ENCODE measurements around the gene RPAP2.
"Not testable (repeated sequence)": the region's sequence is repeated elsewhere in the genome, so short reads cannot be mapped to it uniquely, and the experiment has no call there.

The RPAP2 gene

DNA sequence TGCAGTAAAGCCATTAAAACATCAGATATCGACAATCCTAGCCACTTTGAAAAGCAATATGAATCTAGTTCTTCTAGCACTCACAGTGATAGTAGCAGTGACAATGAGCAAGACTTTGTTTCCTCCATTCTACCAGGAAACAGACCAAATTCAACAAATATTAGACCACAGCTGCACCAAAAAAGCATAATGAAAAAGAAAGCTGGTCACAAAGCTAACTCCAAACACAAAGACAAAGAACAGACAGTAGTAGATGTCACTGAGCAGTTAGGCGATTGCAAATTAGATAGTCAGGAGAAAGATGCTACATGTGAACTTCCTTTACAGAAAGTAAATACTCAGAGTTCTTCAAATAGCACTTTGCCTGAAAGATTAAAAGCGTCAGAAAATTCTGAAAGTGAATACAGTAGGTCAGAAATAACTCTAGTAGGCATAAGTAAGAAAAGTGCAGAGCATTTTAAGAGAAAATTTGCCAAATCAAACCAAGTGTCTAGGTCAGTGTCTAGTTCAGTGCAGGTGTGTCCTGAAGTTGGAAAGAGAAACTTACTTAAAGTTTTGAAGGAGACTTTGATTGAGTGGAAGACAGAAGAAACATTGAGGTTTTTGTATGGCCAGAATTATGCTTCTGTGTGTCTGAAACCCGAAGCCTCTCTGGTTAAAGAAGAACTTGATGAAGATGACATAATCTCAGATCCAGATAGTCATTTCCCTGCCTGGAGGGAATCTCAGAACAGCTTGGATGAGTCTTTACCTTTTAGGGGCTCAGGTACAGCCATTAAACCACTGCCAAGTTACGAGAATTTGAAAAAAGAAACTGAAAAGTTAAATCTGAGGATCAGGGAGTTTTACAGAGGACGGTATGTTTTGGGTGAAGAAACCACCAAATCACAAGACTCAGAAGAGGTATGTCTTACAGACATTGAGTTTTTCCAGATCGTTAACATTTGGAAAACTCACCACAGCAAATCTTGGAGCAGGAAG lies 24.9 kb downstream of the RPAP2 start:
- DNase-seq (ENCODE audit: low read depth, low spot score), result no peak

DNA sequence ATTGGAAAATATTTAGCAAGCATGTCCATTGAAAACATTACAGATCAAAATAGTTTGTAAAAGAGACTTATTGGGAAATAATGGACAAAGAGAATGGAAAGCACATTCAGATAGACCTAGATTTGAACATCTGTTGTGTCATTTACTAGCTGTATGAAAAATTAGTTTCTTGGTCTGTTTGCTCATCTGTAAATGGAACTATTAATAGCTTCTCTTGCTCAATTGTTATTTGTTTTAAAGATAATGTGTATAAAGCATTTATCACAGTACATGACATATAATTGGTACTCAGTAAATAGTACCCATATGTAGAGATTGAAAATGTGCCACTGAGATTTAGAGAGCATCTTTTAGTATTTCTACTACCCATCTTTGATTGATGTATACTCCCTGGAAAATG lies 25.9 kb downstream of the RPAP2 start:
- no peak for DNase-seq (ENCODE audit: low read depth, low spot score)

DNA sequence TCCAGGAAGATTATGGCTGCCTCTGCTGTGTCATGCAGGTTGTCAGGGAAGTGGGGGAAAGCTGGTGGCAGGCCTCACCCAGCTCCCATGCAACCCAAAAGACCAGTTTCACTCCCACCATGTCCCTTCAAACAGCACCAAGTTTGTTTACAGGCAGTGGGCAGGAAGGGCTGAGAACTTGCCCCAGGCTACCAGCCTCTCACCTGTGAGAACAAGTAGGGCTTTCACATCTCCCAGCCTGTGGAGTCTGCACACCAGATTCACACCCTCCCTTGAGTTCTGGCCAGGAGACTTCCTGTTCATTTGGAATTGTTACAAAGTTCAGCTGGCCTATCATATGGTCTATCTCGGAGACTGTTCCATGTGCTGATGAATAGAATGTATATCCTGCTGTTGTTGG lies 27.8 kb downstream of the RPAP2 start:
- peak; percentile 55 for DNase-seq (ENCODE audit: low read depth, low spot score)

DNA sequence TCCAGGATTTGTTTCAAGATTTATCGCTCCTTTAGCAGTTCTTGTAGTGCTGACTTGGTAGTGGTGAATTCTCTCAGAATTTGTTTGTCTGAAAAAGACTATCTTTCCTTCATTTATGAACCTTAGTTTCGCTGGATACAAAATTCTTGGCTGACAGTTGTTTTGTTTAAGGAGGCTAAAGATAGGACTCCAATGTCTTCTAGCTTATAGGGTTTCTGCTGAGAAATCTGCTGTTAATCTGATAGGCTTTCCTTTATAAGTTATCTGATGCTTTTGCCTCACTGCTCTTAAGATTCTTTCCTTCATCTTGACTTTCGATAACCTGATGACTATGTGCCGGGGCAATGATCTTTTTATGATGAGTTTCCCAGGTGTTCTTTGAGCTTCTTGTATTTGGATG lies 28.9 kb downstream of the RPAP2 start:
- DNase-seq (ENCODE audit: low read depth, low spot score), result no peak

DNA sequence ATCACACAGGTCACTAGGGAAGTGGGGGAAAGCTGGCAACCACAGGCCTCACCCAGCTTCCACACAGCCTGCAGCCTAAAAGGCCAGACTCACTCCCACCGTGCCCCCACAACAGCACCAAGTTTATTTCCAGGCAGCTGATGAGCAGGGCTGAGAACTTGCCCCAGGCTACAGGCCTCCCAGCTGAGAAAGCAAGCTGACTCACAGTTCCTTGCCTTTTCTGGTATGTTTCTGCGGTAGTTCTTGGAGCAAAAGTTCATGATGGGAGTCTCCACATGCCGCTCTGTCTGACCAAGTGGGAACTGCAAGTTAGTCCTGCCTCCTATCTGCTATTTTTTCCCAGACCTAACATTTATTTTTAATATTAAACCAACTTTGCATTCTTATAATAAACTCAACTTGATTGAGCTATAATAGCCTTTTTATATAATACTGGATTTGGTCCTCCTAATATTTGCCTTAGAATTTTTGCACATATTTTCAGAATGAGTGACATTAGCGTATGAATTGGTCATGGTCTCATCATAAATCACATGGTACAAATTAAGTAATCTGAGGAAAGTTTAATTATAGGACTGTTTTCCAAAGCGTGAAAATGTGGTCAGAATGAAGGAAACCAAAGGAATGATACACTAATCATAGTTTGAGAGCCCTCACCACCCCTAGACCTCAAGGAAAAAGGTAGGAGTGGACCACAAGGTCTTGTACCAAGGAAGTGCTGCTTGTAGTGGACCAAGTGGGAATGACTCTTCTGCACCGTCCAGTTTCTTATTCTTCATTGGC lies 30.7 kb downstream of the RPAP2 start:
- peak; percentile 86 for DNase-seq (ENCODE audit: low read depth, low spot score)

DNA sequence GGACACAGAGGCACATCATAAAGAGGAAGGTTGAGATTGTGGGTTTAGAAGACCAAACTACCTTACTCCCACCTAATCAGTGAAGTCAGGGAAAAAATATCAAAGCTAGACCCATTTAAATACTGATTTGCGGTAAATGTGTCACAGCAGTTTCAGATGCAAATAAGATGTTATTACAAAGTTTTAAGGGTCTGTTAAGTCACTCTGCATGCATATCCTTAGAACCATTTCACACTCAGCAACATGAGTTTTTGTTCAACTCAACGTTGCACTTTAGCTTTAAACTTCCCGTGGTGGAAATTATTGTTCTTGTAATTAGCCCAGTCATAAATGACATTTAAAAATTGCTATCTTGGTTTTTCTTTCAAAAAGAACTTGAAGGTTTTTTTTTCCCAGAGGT lies 34.8 kb downstream of the RPAP2 start:
- DNase-seq (ENCODE audit: low read depth, low spot score), result no peak

DNA sequence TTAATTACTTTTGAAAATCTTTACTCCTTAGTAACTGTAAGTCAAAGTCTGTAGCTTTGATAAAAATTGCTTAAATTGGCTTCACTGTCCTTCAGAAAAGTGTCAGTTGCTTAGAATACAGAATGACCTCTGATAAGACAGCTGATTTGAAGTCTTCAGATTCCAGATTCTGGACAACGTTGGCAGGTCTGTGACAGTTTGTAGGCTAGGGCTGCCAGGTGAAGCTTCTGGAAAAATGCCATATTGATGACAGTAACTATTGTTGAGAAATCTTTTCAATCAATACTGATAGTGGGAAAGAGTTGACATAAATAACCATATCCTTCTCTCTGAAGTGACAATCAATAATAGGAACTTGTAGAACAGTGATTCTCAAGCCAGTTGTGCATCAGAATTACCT lies 41.3 kb downstream of the RPAP2 start:
- no peak for DNase-seq (ENCODE audit: low read depth, low spot score)

DNA sequence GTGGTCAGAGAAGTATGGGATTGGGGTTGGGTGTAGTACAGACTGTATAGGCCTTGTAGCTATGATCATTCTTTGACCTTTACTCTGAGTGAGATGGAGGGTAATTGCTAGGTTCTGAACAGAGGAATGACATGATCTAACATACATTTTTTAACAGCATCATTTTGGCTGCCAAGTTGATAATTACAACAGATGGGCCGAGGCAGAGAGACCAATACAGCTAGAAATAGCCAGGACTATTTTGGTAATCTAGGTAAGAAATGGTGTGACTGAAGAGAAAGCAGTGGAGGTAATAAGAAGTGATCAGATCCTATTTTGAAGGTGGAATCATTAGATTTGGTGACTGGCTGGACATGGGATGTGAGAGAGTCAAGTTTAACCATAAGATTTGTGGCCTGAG lies 43.5 kb downstream of the RPAP2 start:
- DNase-seq (ENCODE audit: low read depth, low spot score), result no peak

DNA sequence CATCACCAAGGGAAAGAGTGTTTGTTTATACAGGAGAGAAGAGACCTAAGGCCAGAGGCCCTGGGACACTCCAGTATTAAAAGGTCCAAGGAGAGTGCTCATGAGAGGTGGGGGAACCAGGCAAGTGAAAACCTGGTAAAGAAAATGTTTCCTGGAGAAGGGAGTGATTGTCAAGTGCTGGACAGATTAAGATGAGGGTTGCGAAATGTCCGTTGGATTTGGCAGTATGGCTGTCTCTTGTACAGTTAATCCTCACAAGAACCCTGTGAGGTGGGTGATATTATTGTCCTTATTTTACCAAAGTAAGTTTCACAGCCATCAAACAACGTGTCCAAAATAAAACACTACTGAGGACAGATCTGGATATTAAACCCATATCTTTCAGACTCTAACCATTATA lies 44.2 kb downstream of the RPAP2 start:
- DNase-seq (ENCODE audit: low read depth, low spot score), result no peak

DNA sequence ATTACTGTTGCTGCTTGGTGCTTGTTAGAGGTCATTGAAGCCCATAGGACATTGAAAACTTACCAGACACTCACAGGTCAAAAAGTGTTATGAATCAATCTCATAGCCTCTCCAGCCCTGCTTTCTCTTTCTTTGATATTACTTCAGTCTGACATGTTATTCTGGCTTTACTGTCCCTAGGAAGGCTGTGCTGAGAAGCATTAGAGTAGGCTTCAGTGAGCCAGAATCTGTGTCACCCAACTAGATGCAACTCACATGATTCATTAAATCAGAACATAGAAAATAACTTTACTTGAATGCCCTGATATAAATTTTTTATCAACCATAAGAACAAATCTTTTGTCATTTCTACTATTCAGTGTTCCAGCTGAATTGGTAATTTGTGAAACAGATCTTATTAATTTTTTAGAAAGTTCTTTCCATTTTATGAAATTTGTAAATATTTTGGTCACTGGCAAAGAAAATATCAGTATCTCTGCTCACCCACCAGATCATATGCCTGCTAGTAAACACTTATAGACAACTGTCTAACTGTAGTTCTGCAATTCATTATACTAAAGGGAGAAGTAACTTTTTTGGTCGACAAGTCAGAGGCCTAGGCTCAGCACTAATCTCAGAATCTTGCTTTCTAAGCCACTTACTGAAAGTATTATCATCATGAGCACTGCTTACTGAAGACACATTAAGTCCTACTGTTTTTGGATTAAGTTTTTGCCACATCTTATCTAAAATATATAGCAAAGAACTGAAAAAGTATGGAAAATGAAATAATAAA lies 48.2 kb downstream of the RPAP2 start:
- DNase-seq (ENCODE audit: low read depth, low spot score), result no peak

DNA sequence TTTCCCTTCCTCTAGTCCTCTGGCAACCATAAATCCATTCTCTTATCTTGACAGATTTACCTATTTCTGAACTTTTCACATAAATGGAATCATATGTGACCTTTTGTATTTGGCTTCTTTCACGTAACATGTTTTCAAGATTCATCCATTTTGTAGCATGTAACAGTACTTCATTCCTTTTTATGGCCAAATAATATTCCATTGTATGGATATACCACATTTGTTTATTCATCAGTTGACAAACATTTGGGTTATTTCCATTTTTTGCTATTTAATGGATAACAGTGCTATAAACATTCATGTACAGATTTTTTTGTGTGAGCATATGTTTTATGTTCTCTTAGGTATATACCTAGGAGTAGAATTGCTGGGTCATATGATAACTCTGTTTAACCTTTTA lies 54.0 kb downstream of the RPAP2 start:
- no peak for DNase-seq (ENCODE audit: low read depth, low spot score)

DNA sequence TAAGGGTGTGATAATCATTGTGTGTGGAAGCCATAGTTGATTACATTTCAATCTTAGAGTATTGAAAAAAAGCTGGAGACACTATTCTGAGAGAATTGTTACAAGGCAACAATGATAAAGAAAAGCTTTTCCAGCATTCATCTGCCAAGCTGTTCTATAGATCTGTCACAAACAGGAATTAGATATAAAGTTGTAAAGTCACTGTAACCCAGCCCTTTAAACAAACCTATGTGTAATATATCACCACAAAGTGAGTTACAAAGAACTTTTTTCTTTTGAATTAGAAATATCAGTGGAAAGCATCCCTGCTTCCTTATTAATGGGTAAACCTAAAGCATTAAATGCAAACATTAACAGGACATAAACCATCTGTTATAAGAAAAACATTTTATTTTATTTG lies 55.4 kb downstream of the RPAP2 start:
- DNase-seq (ENCODE audit: low read depth, low spot score), result no peak

DNA sequence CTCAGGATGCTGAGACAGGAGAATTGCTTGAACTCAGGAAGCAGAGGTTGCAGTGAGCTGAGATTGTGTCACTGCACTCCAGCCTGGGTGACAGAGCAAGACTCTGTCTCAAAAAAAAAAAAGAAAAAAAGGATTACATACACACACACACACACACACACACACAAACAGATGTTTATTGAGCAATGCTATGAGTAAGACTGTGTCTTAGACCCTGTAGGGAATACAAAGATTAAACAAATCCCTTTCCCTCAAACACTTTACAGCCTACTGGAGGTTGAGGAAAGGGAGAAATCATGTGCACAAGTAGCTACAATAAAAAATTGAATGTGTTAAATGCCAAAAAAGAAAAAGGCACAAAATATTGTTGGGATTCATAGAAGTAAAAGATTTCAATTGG lies 58.1 kb downstream of the RPAP2 start:
- no peak for DNase-seq (ENCODE audit: low read depth, low spot score)

DNA sequence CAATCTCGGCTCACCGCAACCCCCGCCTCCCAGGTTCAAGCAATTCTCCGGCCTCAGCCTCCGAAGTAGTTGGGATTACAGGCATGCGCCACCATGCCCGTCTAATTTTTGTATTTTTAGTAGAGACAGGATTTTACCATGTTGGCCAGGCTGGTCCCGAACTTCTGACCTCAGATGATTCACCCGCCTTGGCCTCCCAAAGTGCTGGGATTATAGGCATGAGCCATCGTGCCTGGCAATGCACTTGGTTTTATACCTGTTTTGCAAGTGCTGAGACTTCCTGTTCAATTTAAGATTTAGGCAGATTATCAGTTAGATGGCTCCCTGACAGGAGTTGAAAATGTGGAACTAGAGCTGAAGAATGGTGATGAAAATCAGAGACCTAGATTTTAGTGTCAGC lies 60.5 kb downstream of the RPAP2 start:
- DNase-seq (ENCODE audit: low read depth, low spot score), result not testable (repeated sequence)

DNA sequence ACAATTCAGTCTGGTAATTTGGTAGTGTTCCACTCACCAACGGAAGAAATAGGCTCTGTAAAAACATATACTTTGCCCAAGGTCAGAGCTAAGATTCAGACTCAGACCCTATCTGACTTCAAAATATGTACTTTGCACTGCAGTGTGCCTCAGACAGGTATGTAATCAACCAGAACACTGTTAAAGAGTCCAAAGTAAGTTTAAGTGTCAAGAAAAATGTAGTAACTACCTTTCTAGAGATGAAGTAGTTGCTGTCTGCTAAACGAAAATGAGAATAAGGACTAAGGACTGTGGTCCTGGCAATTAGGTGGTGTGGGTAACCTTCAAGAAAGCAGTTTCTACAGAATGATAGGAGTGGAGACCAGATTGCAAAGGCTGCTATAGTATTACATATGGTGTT lies 61.1 kb downstream of the RPAP2 start:
- DNase-seq (ENCODE audit: low read depth, low spot score), result no peak

DNA sequence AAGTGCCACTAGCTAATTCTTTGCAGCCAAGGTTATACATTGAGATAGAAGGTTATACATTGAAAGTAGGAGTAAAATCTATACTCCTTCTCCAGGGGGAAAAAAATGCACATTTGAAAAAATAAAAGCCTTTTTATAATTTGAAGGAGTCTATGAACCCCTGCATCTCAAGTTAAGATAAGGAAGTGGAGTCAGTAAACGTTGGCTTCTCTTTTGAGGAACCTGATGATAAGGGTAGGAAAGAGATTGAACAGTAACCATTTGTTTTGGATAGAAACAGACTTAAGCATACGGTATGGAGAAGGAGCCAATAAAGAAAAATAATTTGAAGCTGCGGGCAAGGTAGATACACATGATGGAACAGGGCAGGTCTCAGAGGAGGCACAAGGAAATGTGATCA lies 64.1 kb downstream of the RPAP2 start:
- DNase-seq (ENCODE audit: low read depth, low spot score), result no peak

DNA sequence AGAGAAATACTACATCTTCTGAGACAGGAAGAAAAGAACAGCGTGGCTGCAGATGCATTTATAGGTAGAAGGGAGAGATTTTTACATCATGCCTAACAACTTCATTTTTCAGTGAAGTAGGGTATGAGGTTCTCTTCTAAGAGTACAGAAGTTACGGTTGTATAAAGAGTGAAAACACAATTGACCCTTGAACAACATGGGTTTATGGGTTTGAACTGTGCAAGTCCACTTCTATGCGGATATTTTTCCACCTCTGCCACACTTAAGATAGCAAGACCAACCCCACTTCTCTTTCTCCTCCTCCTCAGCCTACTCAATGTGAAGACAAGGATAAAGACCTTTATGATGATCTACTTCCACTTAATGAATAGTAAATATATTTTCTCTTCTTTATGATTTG lies 64.5 kb downstream of the RPAP2 start:
- no peak for DNase-seq (ENCODE audit: low read depth, low spot score)

DNA sequence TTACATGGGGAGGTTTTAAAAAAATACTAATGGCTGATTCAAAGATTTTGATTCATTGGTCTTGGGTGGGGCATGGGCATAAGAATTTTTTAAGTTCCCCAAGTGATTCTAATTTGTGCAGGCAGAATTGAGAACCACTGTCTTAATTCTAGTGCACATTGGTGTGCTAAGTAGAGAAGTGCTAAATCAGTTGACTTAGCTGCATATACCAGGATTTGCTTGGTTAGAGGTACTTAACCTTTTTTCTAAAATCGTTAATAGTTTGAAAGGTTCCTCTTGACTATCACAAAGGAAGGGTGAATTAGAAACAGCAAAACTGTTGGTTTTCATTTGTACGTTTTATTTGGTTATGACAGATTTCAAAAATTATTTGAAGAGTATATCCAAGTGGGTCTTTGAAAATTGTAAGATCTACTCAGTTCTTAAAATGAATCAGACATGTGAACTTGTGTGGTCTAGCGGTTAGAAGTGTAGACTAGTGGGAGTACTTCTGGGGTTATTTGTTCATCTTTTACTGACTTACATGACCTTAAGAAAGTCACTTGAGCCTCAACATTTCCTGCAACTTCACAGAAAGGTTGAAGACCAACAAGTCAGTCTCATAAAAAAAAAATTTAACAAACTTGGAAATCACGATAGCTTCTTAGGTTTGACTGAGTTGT lies 66.7 kb downstream of the RPAP2 start:
- DNase-seq (ENCODE audit: low read depth, low spot score), result no peak

DNA sequence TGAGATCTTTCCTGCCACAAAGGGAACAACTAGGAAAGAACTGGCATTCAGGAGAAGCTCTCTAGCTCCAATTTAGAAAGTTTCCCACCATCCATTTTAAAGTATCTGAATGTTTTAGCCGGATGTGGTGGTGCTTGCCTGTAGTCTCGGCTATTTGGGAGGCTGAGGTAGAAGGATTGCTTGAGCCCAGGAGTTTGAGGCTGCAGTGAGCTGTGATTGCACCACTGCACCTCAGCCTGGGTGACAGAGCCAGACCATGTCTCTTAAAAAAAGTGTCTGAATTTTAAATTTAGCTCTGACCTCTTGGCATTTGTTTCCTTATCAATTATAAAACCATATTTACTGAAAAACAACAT lies 67.2 kb downstream of the RPAP2 start:
- DNase-seq (ENCODE audit: low read depth, low spot score), result no peak

DNA sequence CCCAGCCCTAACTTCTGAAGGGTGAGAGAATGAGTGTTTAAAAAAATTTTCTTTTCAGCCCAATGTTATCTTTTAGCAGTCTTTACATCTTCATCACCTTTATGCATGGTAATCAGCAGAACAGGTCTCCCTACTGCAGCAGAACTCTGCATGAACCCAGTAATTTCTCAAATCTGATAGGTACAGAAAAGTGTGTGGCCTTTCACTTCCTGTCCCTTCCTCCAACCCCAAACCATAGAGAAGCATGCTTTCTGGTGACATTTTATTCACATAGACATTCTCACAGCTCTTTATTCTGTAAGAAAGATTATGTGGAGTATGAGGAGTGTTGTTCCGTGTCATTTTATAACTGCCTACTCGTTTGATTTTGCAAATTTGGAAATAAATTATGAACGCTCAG lies 68.6 kb downstream of the RPAP2 start:
- no peak for DNase-seq (ENCODE audit: low read depth, low spot score)

DNA sequence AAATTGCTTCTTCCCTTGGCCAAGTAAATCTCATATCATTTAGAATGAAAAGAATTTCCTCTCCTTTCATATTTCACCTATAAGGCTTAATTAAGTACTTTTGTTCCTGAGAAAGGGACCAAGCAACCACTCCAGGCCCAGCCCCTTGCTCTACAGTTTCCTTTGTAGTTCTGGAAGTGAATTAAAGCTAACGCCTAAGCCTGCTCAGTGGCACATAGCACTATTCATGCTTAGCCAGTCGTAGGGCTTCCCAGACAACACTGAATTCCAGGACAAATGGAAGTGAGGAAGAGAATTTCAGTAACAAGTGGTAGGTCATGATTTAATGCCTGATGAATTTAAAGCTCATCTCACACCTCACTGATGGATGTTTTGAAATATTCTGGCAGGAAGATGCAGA lies 73.3 kb downstream of the RPAP2 start:
- no peak for DNase-seq (ENCODE audit: low read depth, low spot score)

DNA sequence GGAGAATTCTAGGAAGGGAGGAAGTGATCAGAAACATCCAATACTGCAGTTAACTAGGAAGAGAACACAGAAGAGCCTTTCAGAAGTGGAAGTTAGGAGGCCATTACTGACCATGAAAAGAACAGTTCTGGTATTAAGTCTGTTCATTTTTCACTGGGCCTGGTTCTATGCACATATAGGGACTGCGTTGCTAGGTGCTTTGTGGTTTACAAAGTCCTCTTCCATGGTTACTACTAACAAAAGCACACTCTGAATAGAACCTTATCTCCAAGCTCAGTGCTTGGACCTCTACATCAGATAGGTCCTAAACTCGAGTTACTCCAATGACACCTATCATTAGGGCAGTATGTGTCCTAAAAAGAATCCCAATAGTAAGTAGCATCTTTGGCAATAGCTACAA lies 75.4 kb downstream of the RPAP2 start:
- no peak for DNase-seq (ENCODE audit: low read depth, low spot score)
